WTC11 (cell line): Measurements from ENCODE around the gene SORCS2.

ENCODE experiments used
- JUN ChIP-seq: sonication (generic); formaldehyde crosslinking; IDR thresholded peaks from 2 replicates; pipeline ENCODE4 v1.8.0; 2023; ENCODE audit warnings: mild to moderate bottlenecking, missing genetic modification reagents
- MAX ChIP-seq: sonication (generic); formaldehyde crosslinking; IDR thresholded peaks from 2 replicates; pipeline ENCODE4 v1.8.0; 2022; ENCODE audit warnings: mild to moderate bottlenecking, missing genetic modification reagents
- RELA ChIP-seq: sonication (generic); formaldehyde crosslinking; IDR thresholded peaks from 2 replicates; pipeline ENCODE4 v1.8.1; 2022; ENCODE audit warnings: missing genetic modification reagents, mild to moderate bottlenecking, borderline replicate concordance
- SP1 ChIP-seq: sonication (generic); formaldehyde crosslinking; conservative IDR thresholded peaks from 2 replicates; pipeline ENCODE4 v1.8.1; 2022; ENCODE audit warnings: missing genetic modification reagents
- TCF7 ChIP-seq: sonication (generic); formaldehyde crosslinking; IDR thresholded peaks from 2 replicates; pipeline ENCODE4 v1.8.0; 2022; ENCODE audit warnings: mild to moderate bottlenecking, low read depth, missing genetic modification reagents, moderate library complexity
- TP53 ChIP-seq: sonication (generic); formaldehyde crosslinking; IDR thresholded peaks from 2 replicates; pipeline ENCODE4 v1.8.1; 2023; ENCODE audit warnings: mild to moderate bottlenecking, missing genetic modification reagents
- ZMAT4 ChIP-seq: fragments of 250-450 bp; sonication (Bioruptor Pico); IDR thresholded peaks from 2 replicates; pipeline ENCODE4 v1.9.0; 2021; ENCODE audit warnings: mild to moderate bottlenecking
- ZNF423 ChIP-seq: fragments of 250-450 bp; sonication (Bioruptor Pico); IDR thresholded peaks from 2 replicates; pipeline ENCODE4 v2.1.2; 2022; ENCODE audit warnings: mild to moderate bottlenecking, moderate library complexity
- TF ChIP-seq, protein P1 (sequence below): fragments of 200-600 bp; IDR thresholded peaks from 2 replicates; pipeline ENCODE4 v1.8.0; 2022; ENCODE audit warnings: antibody characterized with exemption
- TF ChIP-seq, protein P2 (sequence below): fragments of 250-450 bp; sonication (Bioruptor Pico); IDR thresholded peaks from 2 replicates; pipeline ENCODE4 v1.8.0; 2021; ENCODE audit warnings: mild to moderate bottlenecking
- TF ChIP-seq, protein P3 (sequence below): sonication (generic); formaldehyde crosslinking; IDR thresholded peaks from 2 replicates; pipeline ENCODE4 v1.8.0; 2022; ENCODE audit warnings: missing genetic modification reagents

DNA sequence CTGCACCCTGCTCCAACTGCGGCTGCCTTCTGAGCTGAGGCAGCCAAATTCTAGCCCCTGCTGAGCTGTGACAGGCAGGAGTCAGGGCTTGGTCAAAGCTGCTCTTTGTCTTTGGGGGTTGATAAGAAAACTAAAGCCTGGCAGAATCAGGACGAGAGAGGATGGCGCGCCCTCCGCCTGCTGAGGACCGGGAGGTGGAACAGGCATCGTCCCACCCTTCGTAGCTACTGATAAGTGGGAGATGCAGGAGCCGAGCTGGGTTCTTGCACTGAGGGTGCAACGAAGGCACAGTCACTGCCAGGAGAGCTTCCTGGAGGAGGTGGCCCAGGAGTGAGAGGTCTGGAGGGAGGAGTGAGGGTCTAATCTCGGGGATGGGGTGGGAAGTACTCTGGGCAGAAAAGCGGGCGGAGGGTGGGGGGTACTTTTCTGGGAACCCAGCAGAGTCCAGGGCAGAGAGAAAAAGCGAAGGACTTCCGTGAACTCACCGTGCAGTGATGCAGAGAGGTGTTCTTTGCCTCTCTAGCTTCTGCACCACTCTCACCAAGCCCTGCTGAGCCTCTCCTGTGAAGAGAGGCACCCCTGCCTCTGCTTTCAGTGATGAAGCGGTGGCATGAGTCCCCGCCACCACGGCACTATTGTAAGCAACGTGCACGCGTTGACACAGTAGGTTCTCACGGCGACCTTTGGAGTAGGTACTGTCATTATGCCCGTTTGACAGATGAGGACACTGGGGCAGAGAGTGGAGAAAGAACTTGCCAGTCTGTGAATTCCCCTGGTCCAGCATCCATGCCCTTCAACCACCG, 107.8 kb downstream of the SORCS2 start:
- TF ChIP-seq, protein P1, sequence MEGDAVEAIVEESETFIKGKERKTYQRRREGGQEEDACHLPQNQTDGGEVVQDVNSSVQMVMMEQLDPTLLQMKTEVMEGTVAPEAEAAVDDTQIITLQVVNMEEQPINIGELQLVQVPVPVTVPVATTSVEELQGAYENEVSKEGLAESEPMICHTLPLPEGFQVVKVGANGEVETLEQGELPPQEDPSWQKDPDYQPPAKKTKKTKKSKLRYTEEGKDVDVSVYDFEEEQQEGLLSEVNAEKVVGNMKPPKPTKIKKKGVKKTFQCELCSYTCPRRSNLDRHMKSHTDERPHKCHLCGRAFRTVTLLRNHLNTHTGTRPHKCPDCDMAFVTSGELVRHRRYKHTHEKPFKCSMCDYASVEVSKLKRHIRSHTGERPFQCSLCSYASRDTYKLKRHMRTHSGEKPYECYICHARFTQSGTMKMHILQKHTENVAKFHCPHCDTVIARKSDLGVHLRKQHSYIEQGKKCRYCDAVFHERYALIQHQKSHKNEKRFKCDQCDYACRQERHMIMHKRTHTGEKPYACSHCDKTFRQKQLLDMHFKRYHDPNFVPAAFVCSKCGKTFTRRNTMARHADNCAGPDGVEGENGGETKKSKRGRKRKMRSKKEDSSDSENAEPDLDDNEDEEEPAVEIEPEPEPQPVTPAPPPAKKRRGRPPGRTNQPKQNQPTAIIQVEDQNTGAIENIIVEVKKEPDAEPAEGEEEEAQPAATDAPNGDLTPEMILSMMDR: no peak
- TF ChIP-seq MAX (CRISPR knock-in tag) (no peak), ZMAT4 (CRISPR knock-in tag) (no peak), SP1 (CRISPR knock-in tag) (no peak), RELA (CRISPR knock-in tag) (no peak), TCF7 (CRISPR knock-in tag) (no peak), ZNF423 (CRISPR knock-in tag) (no peak), JUN (CRISPR knock-in tag) (no peak), TP53 (CRISPR knock-in tag) (no peak)
- TF ChIP-seq, protein P2, sequence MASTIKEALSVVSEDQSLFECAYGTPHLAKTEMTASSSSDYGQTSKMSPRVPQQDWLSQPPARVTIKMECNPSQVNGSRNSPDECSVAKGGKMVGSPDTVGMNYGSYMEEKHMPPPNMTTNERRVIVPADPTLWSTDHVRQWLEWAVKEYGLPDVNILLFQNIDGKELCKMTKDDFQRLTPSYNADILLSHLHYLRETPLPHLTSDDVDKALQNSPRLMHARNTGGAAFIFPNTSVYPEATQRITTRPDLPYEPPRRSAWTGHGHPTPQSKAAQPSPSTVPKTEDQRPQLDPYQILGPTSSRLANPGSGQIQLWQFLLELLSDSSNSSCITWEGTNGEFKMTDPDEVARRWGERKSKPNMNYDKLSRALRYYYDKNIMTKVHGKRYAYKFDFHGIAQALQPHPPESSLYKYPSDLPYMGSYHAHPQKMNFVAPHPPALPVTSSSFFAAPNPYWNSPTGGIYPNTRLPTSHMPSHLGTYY (CRISPR knock-in tag): no peak
- TF ChIP-seq, protein P3, sequence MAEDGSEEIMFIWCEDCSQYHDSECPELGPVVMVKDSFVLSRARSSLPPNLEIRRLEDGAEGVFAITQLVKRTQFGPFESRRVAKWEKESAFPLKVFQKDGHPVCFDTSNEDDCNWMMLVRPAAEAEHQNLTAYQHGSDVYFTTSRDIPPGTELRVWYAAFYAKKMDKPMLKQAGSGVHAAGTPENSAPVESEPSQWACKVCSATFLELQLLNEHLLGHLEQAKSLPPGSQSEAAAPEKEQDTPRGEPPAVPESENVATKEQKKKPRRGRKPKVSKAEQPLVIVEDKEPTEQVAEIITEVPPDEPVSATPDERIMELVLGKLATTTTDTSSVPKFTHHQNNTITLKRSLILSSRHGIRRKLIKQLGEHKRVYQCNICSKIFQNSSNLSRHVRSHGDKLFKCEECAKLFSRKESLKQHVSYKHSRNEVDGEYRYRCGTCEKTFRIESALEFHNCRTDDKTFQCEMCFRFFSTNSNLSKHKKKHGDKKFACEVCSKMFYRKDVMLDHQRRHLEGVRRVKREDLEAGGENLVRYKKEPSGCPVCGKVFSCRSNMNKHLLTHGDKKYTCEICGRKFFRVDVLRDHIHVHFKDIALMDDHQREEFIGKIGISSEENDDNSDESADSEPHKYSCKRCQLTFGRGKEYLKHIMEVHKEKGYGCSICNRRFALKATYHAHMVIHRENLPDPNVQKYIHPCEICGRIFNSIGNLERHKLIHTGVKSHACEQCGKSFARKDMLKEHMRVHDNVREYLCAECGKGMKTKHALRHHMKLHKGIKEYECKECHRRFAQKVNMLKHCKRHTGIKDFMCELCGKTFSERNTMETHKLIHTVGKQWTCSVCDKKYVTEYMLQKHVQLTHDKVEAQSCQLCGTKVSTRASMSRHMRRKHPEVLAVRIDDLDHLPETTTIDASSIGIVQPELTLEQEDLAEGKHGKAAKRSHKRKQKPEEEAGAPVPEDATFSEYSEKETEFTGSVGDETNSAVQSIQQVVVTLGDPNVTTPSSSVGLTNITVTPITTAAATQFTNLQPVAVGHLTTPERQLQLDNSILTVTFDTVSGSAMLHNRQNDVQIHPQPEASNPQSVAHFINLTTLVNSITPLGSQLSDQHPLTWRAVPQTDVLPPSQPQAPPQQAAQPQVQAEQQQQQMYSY: no peak
